Spleen (tissue), 11 donors: ENCODE measurements around the gene REV3L. TPM values are rescaled to one million over a fixed set of nuclear protein-coding genes. Genes with fewer than 3 reads are reported as not detected.

Experiments used
- DNase-seq: peaks from one replicate; pipeline ENCODE4 v3.0.0-alpha.2; 2020
- H3K27ac ChIP-seq, 8 donors: fragments of 200-600 bp; sonication (generic) in 7 of 8; 1 replicate in 4 of 8; 2 replicates in 4 of 8; pipeline versions ENCODE4 v1.5.0 to v1.8.0; 2016 to 2021; ENCODE audit warnings: inconsistent platforms in 4 of 8, mild to moderate bottlenecking in 4 of 8, moderate library complexity in 1 of 8
- H3K27me3 ChIP-seq, 7 donors: fragments of 200-600 bp; sonication (generic) in 6 of 7; replicated peaks in 1 of 7; 1 replicate in 4 of 7; 2 replicates in 3 of 7; pipeline versions ENCODE4 v1.5.0 to v1.8.0; 2016 to 2021; ENCODE audit warnings: inconsistent platforms in 3 of 7, mild to moderate bottlenecking in 1 of 7
- H3K36me3 ChIP-seq, 6 donors: fragments of 200-600 bp; sonication (generic) in 5 of 6; 1 replicate in 4 of 6; 2 replicates in 2 of 6; pipeline versions ENCODE4 v1.5.0 to v1.8.0; 2016 to 2021; ENCODE audit warnings: inconsistent platforms in 2 of 6
- H3K4me1 ChIP-seq, 6 donors: fragments of 200-600 bp; sonication (generic) in 5 of 6; 1 replicate in 3 of 6; 2 replicates in 3 of 6; pipeline versions ENCODE4 v1.5.0 to v1.8.0; 2016 to 2021; ENCODE audit warnings: inconsistent platforms in 3 of 6
- H3K4me3 ChIP-seq, 8 donors: fragments of 200-600 bp; sonication (generic) in 7 of 8; 1 replicate in 4 of 8; 2 replicates in 4 of 8; pipeline versions ENCODE4 v1.5.0 to v1.8.0; 2016 to 2021; ENCODE audit warnings: inconsistent platforms in 4 of 8, mild to moderate bottlenecking in 4 of 8, moderate library complexity in 2 of 8
- H3K9me3 ChIP-seq, 8 donors: fragments of 200-600 bp; sonication (generic) in 7 of 8; 1 replicate in 4 of 8; 2 replicates in 4 of 8; pipeline versions ENCODE4 v1.5.0 to v1.8.0; 2016 to 2021; ENCODE audit warnings: inconsistent platforms in 4 of 8
- CTCF ChIP-seq, 11 experiments: fragments of 200-600 bp in 7 of 11; fragments of 450-650 bp in 4 of 11; sonication (generic) in 4 of 11; IDR thresholded peaks in 8 of 11; conservative IDR thresholded peaks in 3 of 11; 1 replicate in 7 of 11; 2 replicates in 4 of 11; pipeline versions ENCODE4 v1.4.0 to v1.8.0; 2016 to 2021; ENCODE audit warnings: antibody characterized with exemption in 11 of 11, inconsistent platforms in 4 of 11, mild to moderate bottlenecking in 1 of 11
- POLR2A ChIP-seq, 3 donors: fragments of 450-650 bp; IDR thresholded peaks; one replicate each; pipeline ENCODE4 v1.5.1; 2017; ENCODE audit warnings: antibody characterized with exemption in 3 of 3, mild to moderate bottlenecking in 1 of 3
- POLR2AphosphoS5 ChIP-seq, 3 donors: sonication (generic); formaldehyde crosslinking; IDR thresholded peaks; one replicate each; pipeline ENCODE4 v1.5.1; 2017; ENCODE audit warnings: antibody characterized with exemption in 3 of 3
- WGBS, 5 donors: extraction: QIAGEN DNeasy Blood & Tissue Kit in 3 of 5; methylation state at CpG; one replicate each; pipeline versions ENCODE4 v1.1.5 to v1.1.7; 2013 to 2018; 5-methylcytosine and 5-hydroxymethylcytosine counted together
- intact Hi-C: fragments of 100-400 bp; cut with DNase I; formaldehyde crosslinking; loops from one replicate; pipeline ENCODE4 v1.15.0; 2023; ENCODE audit warnings: low total_unique reads
- polyA plus RNA-seq, 3 donors: library from polyadenylated mRNA; stranded (reverse); fragments of 200-250 nt; gene quantifications; one replicate each; pipeline ENCODE4 v1.2.1, GENCODE V29; 2013
- total RNA-seq, 7 donors: library from RNA; depleted of rRNA in 3 of 7; stranded (reverse); fragments of >200 nt in 3 of 7; fragmentation: NEBNext Ultra II Directional in 4 of 7; extraction: Animal tissue kit (Norgen Biotek cat#: 25700) in 4 of 7; gene quantifications; one replicate each; pipeline versions ENCODE4 v1.1.0 to v1.2.1, GENCODE V29; 2016 to 2021
- donor health status: healthy with polysubstance abuse.
- donor health status: DM: no; HTN: no; CAD: no; lungs with moderate emphysema.
- donor health status: DM: no; HTN: no; CAD: no.
- donor health status: Bipolar disorder and iron deficiency.
- donor health status: healthy.
- donor health status: DM: no; HTN: no; CAD: no.
- donor health status: DM: yes; HTN: yes; CAD: no.

REV3L gene
- total and polyA plus RNA-seq, 10 donors, result 7.7 to 60.9 (median 29.8) TPM

GRCh38 chr6:111381728-111382127, 101.3 kb downstream of the REV3L start:
- TF ChIP-seq POLR2AphosphoS5 (IDR thresholded peaks at IDR 0.05), result no peak
- TF ChIP-seq POLR2A (IDR thresholded peaks at IDR 0.05), result no peak
- no peak for TF ChIP-seq CTCF (IDR thresholded peaks at IDR 0.05 in 8 of 11, conservative IDR thresholded peaks at IDR 0.05 in 3 of 11)
- peaks cover 0 to 93% (median 29%) of the 10 kb centered on the region in 6 donors for H3K36me3 ChIP-seq

GRCh38 chr6:111381123-111381522, 101.9 kb downstream of the REV3L start:
- H3K27me3 ChIP-seq, result no peaks in the 10 kb centered on the region
- H3K27ac ChIP-seq, result no peak overlapping the region
- no peaks in the 10 kb centered on the region for H3K9me3 ChIP-seq
- no peak overlapping the region for H3K4me3 ChIP-seq
- no peak for TF ChIP-seq POLR2AphosphoS5 (IDR thresholded peaks at IDR 0.05)
- no peak for TF ChIP-seq POLR2A (IDR thresholded peaks at IDR 0.05)
- TF ChIP-seq CTCF (IDR thresholded peaks at IDR 0.05 in 8 of 11, conservative IDR thresholded peaks at IDR 0.05 in 3 of 11), result no peak
- no peaks in the 10 kb centered on the region for H3K4me1 ChIP-seq
- DNase-seq, result no peak
- intact Hi-C loops, result no loop called here
- H3K36me3 ChIP-seq, result peaks cover 0 to 93% (median 35%) of the 10 kb centered on the region in 6 donors

More at GRCh38 chr6:111381728-111382127, 101.3 kb downstream of the REV3L start:
- intact Hi-C loops, result no loop called here
- Histone ChIP-seq H3K9me3 (no peaks in the 10 kb centered on the region), H3K27me3 (no peaks in the 10 kb centered on the region), H3K27ac (no peak overlapping the region), H3K4me3 (no peak overlapping the region), H3K4me1 (no peaks in the 10 kb centered on the region)
- DNase-seq, result no peak
- WGBS, 5 donors, result 87 to 100% (median 96%) methylated on average over 1 of the region's 1 CpG

- no peaks in the 10 kb centered on the region for H3K9me3 ChIP-seq
- 89 to 100% (median 98%) methylated on average over 2 of the region's 2 CpGs for WGBS, 5 donors
- no peaks in the 10 kb centered on the region for H3K27me3 ChIP-seq
- DNase-seq, result no peak
- no peak overlapping the region for H3K27ac ChIP-seq
- H3K4me1 ChIP-seq, result no peaks in the 10 kb centered on the region
- TF ChIP-seq POLR2A (IDR thresholded peaks at IDR 0.05) (no peak), CTCF (IDR thresholded peaks at IDR 0.05 in 8 of 11, conservative IDR thresholded peaks at IDR 0.05 in 3 of 11) (no peak), POLR2AphosphoS5 (IDR thresholded peaks at IDR 0.05) (no peak)
- H3K36me3 ChIP-seq, result peaks cover 0 to 96% (median 40%) of the 10 kb centered on the region in 6 donors
- H3K4me3 ChIP-seq, result no peak overlapping the region
- intact Hi-C loops, result no loop called here
Observed at GRCh38 chr6:111379831-111380230, 103.2 kb downstream of the REV3L start.

- Histone ChIP-seq H3K9me3 (no peaks in the 10 kb centered on the region), H3K27ac (no peak overlapping the region), H3K4me1 (no peaks in the 10 kb centered on the region), H3K4me3 (no peak overlapping the region), H3K36me3 (peaks cover 0 to 96% (median 41%) of the 10 kb centered on the region in 6 donors), H3K27me3 (no peaks in the 10 kb centered on the region)
- TF ChIP-seq POLR2A (IDR thresholded peaks at IDR 0.05) (no peak), CTCF (IDR thresholded peaks at IDR 0.05 in 8 of 11, conservative IDR thresholded peaks at IDR 0.05 in 3 of 11) (no peak), POLR2AphosphoS5 (IDR thresholded peaks at IDR 0.05) (no peak)
- no peak for DNase-seq
- intact Hi-C loops, result no loop called here
Observed at GRCh38 chr6:111379302-111379701, 103.7 kb downstream of the REV3L start.
